ENCODE measurements around the gene KTI12. TPM values are rescaled to one million over a fixed set of nuclear protein-coding genes. Genes with fewer than 3 reads are reported as not detected.
A peak's percentile ranks its signal among the peaks of the same experiment; 100 is the strongest.

KTI12 gene
- polyA plus RNA-seq, 1 of the 3 experiments (the other 2 are of a cell fraction), result 13.7 TPM

DNA sequence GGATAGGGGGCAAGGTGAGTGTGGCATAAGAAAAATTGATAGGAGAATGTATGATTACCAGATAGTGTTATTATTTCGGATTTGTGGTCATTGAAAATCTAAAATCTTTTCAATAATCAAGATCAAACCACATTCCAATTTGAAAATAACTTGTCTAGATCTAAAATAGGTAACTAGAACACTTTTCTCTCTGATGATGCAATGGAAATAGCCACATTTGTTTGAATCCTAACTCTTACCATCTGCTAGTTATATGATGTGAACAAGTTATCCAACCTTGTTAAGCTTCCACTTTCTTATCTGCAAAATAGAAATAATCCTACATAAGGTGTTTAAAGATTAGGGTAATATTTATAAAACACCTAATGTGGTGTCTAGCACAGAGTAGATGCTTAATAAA, 26.3 kb upstream of the KTI12 start:
- H3K9ac ChIP-seq, result no peak overlapping the region
- H3K4me2 ChIP-seq, result no peak overlapping the region
- no peak for DNase-seq
- H3K9me3 ChIP-seq, result no peaks in the 10 kb centered on the region
- CTCF ChIA-PET, result interaction anchor here (1.6 kb wide), 1 partner anchor 22 kb away, joined by 5 read pairs; no protein-coding TSS in a partner anchor
- TF ChIP-seq, protein P1, sequence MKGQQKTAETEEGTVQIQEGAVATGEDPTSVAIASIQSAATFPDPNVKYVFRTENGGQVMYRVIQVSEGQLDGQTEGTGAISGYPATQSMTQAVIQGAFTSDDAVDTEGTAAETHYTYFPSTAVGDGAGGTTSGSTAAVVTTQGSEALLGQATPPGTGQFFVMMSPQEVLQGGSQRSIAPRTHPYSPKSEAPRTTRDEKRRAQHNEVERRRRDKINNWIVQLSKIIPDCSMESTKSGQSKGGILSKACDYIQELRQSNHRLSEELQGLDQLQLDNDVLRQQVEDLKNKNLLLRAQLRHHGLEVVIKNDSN (IDR thresholded peaks at IDR 0.05; ENCODE audit: borderline replicate concordance, low read depth), result no peak
- TF ChIP-seq SIN3A (IDR thresholded peaks at IDR 0.05; ENCODE audit: borderline replicate concordance, low read depth, low read length), result no peak
- no peak for TF ChIP-seq GATA2 (CRISPR knock-in tag; IDR thresholded peaks at IDR 0.05)
- no peak for TF ChIP-seq TCF12 (IDR thresholded peaks at IDR 0.05)
- no peak for TF ChIP-seq FOXM1 (IDR thresholded peaks at IDR 0.05; ENCODE audit: low read depth)
- no peak overlapping the region for H3K27ac ChIP-seq (ENCODE audit: low read depth in 2 of 2, low read length in 1 of 2)
- POLR2A ChIA-PET, result no interaction called here
- WGBS (ENCODE audit: low lambda C conversion rate), result 94% methylated on average over 1 of the region's 1 CpG
- no peaks in the 10 kb centered on the region for H3K9me2 ChIP-seq
- no peak overlapping the region for H3K4me3 ChIP-seq (ENCODE audit: low read depth in 2 of 2, low read length in 1 of 2)
- H3K79me2 ChIP-seq (ENCODE audit: insufficient read depth), result peaks cover 88% of the 10 kb centered on the region
- H2AFZ ChIP-seq (ENCODE audit: low read depth), result no peak overlapping the region
- peaks cover 44 to 55% of the 10 kb centered on the region in 2 experiments for H3K36me3 ChIP-seq (replicated peaks in 1 of 2; ENCODE audit: control insufficient read depth in 1 of 2, insufficient read depth in 2 of 2, low read length in 1 of 2)
- no peaks in the 10 kb centered on the region for H3K27me3 ChIP-seq (ENCODE audit: insufficient read depth)
- peaks cover 6% of the 10 kb centered on the region for H3F3A ChIP-seq (replicated peaks; ENCODE audit: insufficient read depth)
- H3K4me1 ChIP-seq (ENCODE audit: control insufficient read depth in 1 of 2, insufficient read depth in 2 of 2, low read depth in 1 of 2, low read length in 1 of 2), result peaks cover 9 to 21% of the 10 kb centered on the region in 2 experiments
- peaks cover 9% of the 10 kb centered on the region; the same call in 1 of the 2 replicates for H4K20me1 ChIP-seq (ENCODE audit: insufficient read depth)

DNA sequence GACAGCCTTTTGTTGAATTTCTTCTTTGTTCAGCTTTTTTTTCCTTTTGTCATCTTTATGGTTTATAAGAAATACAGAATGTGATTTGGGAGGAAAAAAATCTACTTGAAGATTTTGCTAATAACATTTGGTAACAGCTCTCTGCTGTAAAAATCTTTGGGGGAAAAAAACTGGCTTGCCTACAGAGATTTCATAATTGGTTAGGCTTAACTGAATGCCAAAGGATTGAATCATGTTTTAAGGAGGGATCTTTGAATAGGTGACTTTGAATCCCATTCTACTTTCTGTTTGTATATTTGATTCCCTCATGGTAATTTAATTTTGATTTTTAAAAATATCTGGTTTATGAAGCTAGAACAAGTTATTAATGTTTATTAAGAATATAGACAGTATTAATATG, 25.7 kb upstream of the KTI12 start:
- Histone ChIP-seq H3K9ac (no peak overlapping the region), H3K27ac (ENCODE audit: low read depth in 2 of 2, low read length in 1 of 2) (0 out of 4 replicates have a peak overlapping the region, but pooled peaks of 1 of the 2 experiments have one; percentile 0), H3K27me3 (ENCODE audit: insufficient read depth) (no peaks in the 10 kb centered on the region), H3K4me1 (ENCODE audit: control insufficient read depth in 1 of 2, insufficient read depth in 2 of 2, low read depth in 1 of 2, low read length in 1 of 2) (peaks cover 9 to 21% of the 10 kb centered on the region in 2 experiments), H3K9me2 (no peaks in the 10 kb centered on the region), H3K79me2 (ENCODE audit: insufficient read depth) (peaks cover 88% of the 10 kb centered on the region), H3K4me2 (no peak overlapping the region; the same call in 1 of the 2 replicates), H4K20me1 (ENCODE audit: insufficient read depth) (peaks cover 9% of the 10 kb centered on the region; the same call in 1 of the 2 replicates), H3K36me3 (replicated peaks in 1 of 2; ENCODE audit: control insufficient read depth in 1 of 2, insufficient read depth in 2 of 2, low read length in 1 of 2) (peaks cover 38 to 49% of the 10 kb centered on the region in 2 experiments), H3K9me3 (no peaks in the 10 kb centered on the region), H2AFZ (ENCODE audit: low read depth) (no peak overlapping the region), H3F3A (replicated peaks; ENCODE audit: insufficient read depth) (peaks cover 6% of the 10 kb centered on the region), H3K4me3 (ENCODE audit: low read depth in 2 of 2, low read length in 1 of 2) (no peak overlapping the region)
- TF ChIP-seq GATA2 (CRISPR knock-in tag; IDR thresholded peaks at IDR 0.05) (no peak), FOXJ3 (CRISPR knock-in tag; IDR thresholded peaks at IDR 0.05) (no peak), RAD21 (IDR thresholded peaks at IDR 0.05; ENCODE audit: low read length) (no peak), NRF1 (IDR thresholded peaks at IDR 0.05; ENCODE audit: low read depth, low read length) (no peak), SMC3 (IDR thresholded peaks at IDR 0.05; ENCODE audit: low read depth, low read length) (no peak), NFIC (IDR thresholded peaks at IDR 0.05; ENCODE audit: borderline replicate concordance) (no peak), EP300 (IDR thresholded peaks at IDR 0.05; ENCODE audit: borderline replicate concordance in 1 of 2, low read depth in 1 of 2, low read length in 1 of 2) (no peak), TCF12 (IDR thresholded peaks at IDR 0.05) (no peak), POLR2AphosphoS5 (IDR thresholded peaks at IDR 0.05; ENCODE audit: low read depth, low read length) (no peak), FOSL2 (IDR thresholded peaks at IDR 0.05; ENCODE audit: borderline replicate concordance, low read depth) (no peak), MXI1 (IDR thresholded peaks at IDR 0.05; ENCODE audit: low read depth, low read length) (no peak), TEAD4 (IDR thresholded peaks at IDR 0.05; ENCODE audit: borderline replicate concordance, insufficient read depth) (no peak)
- TF ChIP-seq, protein P2, sequence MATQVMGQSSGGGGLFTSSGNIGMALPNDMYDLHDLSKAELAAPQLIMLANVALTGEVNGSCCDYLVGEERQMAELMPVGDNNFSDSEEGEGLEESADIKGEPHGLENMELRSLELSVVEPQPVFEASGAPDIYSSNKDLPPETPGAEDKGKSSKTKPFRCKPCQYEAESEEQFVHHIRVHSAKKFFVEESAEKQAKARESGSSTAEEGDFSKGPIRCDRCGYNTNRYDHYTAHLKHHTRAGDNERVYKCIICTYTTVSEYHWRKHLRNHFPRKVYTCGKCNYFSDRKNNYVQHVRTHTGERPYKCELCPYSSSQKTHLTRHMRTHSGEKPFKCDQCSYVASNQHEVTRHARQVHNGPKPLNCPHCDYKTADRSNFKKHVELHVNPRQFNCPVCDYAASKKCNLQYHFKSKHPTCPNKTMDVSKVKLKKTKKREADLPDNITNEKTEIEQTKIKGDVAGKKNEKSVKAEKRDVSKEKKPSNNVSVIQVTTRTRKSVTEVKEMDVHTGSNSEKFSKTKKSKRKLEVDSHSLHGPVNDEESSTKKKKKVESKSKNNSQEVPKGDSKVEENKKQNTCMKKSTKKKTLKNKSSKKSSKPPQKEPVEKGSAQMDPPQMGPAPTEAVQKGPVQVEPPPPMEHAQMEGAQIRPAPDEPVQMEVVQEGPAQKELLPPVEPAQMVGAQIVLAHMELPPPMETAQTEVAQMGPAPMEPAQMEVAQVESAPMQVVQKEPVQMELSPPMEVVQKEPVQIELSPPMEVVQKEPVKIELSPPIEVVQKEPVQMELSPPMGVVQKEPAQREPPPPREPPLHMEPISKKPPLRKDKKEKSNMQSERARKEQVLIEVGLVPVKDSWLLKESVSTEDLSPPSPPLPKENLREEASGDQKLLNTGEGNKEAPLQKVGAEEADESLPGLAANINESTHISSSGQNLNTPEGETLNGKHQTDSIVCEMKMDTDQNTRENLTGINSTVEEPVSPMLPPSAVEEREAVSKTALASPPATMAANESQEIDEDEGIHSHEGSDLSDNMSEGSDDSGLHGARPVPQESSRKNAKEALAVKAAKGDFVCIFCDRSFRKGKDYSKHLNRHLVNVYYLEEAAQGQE (IDR thresholded peaks at IDR 0.05; ENCODE audit: low read depth, low read length), result no peak
- TF ChIP-seq, protein P1 (IDR thresholded peaks at IDR 0.05; ENCODE audit: borderline replicate concordance, low read depth), result no peak
- TF ChIP-seq, protein P3, sequence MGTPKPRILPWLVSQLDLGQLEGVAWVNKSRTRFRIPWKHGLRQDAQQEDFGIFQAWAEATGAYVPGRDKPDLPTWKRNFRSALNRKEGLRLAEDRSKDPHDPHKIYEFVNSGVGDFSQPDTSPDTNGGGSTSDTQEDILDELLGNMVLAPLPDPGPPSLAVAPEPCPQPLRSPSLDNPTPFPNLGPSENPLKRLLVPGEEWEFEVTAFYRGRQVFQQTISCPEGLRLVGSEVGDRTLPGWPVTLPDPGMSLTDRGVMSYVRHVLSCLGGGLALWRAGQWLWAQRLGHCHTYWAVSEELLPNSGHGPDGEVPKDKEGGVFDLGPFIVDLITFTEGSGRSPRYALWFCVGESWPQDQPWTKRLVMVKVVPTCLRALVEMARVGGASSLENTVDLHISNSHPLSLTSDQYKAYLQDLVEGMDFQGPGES (IDR thresholded peaks at IDR 0.05; ENCODE audit: low read depth, low read length), result no peak
- TF ChIP-seq, protein P4, sequence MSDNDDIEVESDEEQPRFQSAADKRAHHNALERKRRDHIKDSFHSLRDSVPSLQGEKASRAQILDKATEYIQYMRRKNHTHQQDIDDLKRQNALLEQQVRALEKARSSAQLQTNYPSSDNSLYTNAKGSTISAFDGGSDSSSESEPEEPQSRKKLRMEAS (IDR thresholded peaks at IDR 0.05; ENCODE audit: low read depth), result no peak
- TF ChIP-seq, protein P5, sequence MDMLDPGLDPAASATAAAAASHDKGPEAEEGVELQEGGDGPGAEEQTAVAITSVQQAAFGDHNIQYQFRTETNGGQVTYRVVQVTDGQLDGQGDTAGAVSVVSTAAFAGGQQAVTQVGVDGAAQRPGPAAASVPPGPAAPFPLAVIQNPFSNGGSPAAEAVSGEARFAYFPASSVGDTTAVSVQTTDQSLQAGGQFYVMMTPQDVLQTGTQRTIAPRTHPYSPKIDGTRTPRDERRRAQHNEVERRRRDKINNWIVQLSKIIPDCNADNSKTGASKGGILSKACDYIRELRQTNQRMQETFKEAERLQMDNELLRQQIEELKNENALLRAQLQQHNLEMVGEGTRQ (IDR thresholded peaks at IDR 0.05; ENCODE audit: borderline replicate concordance, low read depth, low read length), result no peak
- CTCF ChIA-PET, result interaction anchor here (1.0 kb wide), 1 partner anchor 12 kb away, joined by 5 read pairs; no protein-coding TSS in a partner anchor
- no peak for DNase-seq
- POLR2A ChIA-PET, result no interaction called here

All from SK-N-SH (cell line).